HAP-1 (cell line): Measurements from ENCODE around the gene KLHL11.
"Not testable (repeated sequence)": the region's sequence is repeated elsewhere in the genome, so short reads cannot be mapped to it uniquely, and the experiment has no call there.

Source experiments
- DNase-seq, 2 experiments: peaks; one replicate each; pipeline ENCODE4 v3.0.0-alpha.2; 2016 to 2020; ENCODE audit warnings: low spot score in 2 of 2
- H3K27me3 ChIP-seq: fragments of 250-450 bp; sonication (Bioruptor Pico); 2 replicates; pipeline ENCODE4 v1.5.1; 2020; ENCODE audit warnings: low read depth, mild to moderate bottlenecking, moderate library complexity
- H3K36me3 ChIP-seq: fragments of 250-450 bp; sonication (Bioruptor Pico); replicated peaks from 2 replicates; pipeline ENCODE4 v1.5.1; 2020; ENCODE audit warnings: mild to moderate bottlenecking
- H3K4me1 ChIP-seq: fragments of 250-450 bp; sonication (Bioruptor Pico); 2 replicates; pipeline ENCODE4 v1.5.1; 2020; ENCODE audit warnings: mild to moderate bottlenecking
- H3K4me3 ChIP-seq: fragments of 250-450 bp; sonication (Bioruptor Pico); 2 replicates; pipeline ENCODE4 v1.5.1; 2020; ENCODE audit warnings: mild to moderate bottlenecking, moderate library complexity
- H3K9me3 ChIP-seq: fragments of 250-450 bp; sonication (Bioruptor Pico); 2 replicates; pipeline ENCODE4 v1.5.1; 2020; ENCODE audit warnings: mild to moderate bottlenecking, moderate library complexity
- in situ Hi-C: fragments of 300-500 bp; cut with MboI; formaldehyde crosslinking; loops from 3 replicates; pipeline ENCODE4 v1.14.3; 2020; ENCODE audit warnings: low sequenced_read_pairs, inconsistent platforms, mixed read lengths

Gene KLHL11

GRCh38 chr17:41896726-41897125, 31.5 kb upstream of the KLHL11 start:
- no peak overlapping the region for H3K4me3 ChIP-seq
- H3K27me3 ChIP-seq = no peaks in the 10 kb centered on the region
- in situ Hi-C loops = loop anchor here (25.0 kb wide), 1 partner anchor 1509 kb away; no protein-coding TSS in a partner anchor
- no peak for DNase-seq
- no peaks in the 10 kb centered on the region for H3K9me3 ChIP-seq
- peaks cover 87% of the 10 kb centered on the region for H3K36me3 ChIP-seq
- H3K4me1 ChIP-seq = no peaks in the 10 kb centered on the region

GRCh38 chr17:41895617-41896016, 30.4 kb upstream of the KLHL11 start:
- Histone ChIP-seq H3K36me3 (peaks cover 87% of the 10 kb centered on the region), H3K4me3 (no peak overlapping the region), H3K4me1 (no peaks in the 10 kb centered on the region), H3K27me3 (no peaks in the 10 kb centered on the region), H3K9me3 (no peaks in the 10 kb centered on the region)
- no peak for DNase-seq
- in situ Hi-C loops = loop anchor here (25.0 kb wide), 1 partner anchor 1508 kb away; no protein-coding TSS in a partner anchor

DNA sequence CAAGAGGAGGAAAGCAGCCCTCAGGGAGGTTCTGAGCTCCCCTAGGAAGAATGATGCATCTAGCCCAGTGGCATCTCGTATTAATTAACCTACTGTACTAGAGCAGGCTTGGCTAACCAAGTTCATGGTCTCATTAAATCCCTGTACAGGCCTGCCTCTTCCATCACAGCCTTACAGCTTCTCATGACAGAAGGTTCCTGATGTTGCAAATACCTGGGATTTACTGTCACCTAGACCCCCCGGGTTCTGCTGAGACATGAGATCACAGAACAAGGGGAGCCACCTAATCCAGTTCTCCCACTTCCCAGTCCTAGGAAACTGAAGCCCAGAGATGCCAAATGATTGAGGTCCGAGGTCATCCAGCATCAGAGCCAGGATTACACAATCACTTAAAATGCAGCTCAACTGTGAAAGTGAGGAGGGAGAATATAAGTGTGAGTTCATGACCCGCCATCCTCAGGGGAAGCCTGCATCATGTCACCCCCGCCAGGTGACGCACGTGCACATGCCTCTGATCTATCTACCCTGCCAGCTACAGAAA, 29.6 kb upstream of the KLHL11 start:
- Histone ChIP-seq H3K27me3 (no peaks in the 10 kb centered on the region), H3K36me3 (peaks cover 87% of the 10 kb centered on the region), H3K4me1 (no peaks in the 10 kb centered on the region), H3K9me3 (no peaks in the 10 kb centered on the region), H3K4me3 (no peak overlapping the region)
- in situ Hi-C loops = loop anchor here (25.0 kb wide), 1 partner anchor 1508 kb away; no protein-coding TSS in a partner anchor
- no peak for DNase-seq

DNA sequence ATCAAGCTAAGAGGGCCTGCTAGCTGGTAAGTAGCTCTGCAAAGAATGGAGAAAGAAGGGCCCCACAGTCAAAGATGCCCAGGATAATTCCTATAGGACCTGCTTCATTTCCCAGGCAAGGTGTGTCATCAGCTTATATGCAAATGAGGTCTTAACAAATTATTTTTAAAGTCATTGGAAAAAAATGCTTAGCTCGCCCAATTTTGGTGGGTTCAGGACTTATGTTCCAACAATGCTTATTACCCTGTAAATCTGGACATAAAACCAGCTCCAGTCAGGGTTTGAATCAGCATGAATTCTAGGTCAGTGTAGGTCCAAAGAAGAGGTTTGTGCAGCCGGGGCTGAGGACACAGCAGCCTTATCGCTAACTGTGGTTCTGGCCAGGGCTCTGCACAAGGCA, 28.2 kb upstream of the KLHL11 start:
- DNase-seq = no peak
- peaks cover 88% of the 10 kb centered on the region for H3K36me3 ChIP-seq

GRCh38 chr17:41892021-41892376, 26.8 kb upstream of the KLHL11 start:
- peaks cover 87% of the 10 kb centered on the region for H3K36me3 ChIP-seq

More for the DNA sequence above, 28.2 kb upstream of the KLHL11 start:
- in situ Hi-C loops = loop anchor here (25.0 kb wide), 1 partner anchor 1506 kb away; no protein-coding TSS in a partner anchor
- H3K4me3 ChIP-seq = no peak overlapping the region
- no peaks in the 10 kb centered on the region for H3K27me3 ChIP-seq
- no peaks in the 10 kb centered on the region for H3K4me1 ChIP-seq
- H3K9me3 ChIP-seq = no peaks in the 10 kb centered on the region

DNA sequence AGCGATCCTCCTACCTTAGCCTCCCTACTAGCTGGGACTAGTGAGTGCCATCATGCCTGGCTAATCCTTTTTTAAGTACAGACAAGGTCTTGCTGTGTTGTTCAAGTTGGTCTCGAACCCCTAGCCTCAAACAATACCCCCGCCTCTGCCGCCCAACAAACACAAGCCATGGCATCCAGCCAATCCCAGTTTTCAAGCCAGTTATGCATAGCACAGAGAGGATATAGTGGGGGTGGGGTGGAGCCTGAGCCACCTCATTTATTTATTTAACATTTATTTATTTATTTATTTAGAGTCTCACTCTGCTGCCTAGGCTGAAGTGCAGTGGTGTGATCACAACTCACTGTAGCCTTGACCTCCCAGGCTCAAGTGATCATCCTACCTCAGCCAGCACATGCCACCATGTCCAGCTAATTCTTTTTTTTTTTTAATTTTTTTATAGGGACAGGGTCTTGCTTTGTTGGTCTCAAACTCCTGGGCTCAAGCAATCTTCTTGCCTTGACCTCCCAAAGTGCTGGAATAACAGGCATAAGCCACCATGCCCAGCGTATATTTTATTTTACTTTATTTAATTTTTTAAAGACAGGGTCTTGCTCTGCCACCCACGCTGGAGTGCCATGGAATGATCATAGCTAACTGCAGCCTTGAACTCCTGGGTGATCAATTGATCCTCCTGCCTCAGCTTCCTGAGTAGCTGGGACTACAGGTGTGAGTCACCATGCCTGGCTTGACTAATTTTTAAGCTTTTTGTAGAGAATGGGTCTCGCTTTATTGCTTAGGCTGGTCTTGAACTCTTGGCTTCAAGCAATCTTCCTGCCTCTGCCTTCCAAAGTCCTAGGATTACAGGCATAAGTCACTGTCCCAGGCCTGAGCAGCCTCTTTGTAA, 26.2 kb upstream of the KLHL11 start:
- Histone ChIP-seq H3K9me3 (no peaks in the 10 kb centered on the region), H3K36me3 (peaks cover 85% of the 10 kb centered on the region), H3K27me3 (no peaks in the 10 kb centered on the region), H3K4me3 (no peak overlapping the region), H3K4me1 (no peaks in the 10 kb centered on the region)
- DNase-seq = no peak
- in situ Hi-C loops = loop anchor here (25.0 kb wide), 1 partner anchor 1504 kb away; no protein-coding TSS in a partner anchor

More at GRCh38 chr17:41892021-41892376, 26.8 kb upstream of the KLHL11 start:
- Histone ChIP-seq H3K4me1 (no peaks in the 10 kb centered on the region), H3K4me3 (no peak overlapping the region), H3K9me3 (no peaks in the 10 kb centered on the region), H3K27me3 (no peaks in the 10 kb centered on the region)
- in situ Hi-C loops = loop anchor here (25.0 kb wide), 1 partner anchor 1505 kb away; no protein-coding TSS in a partner anchor
- DNase-seq = no peak

- peaks cover 93% of the 10 kb centered on the region for H3K36me3 ChIP-seq
- H3K27me3 ChIP-seq = no peaks in the 10 kb centered on the region
- no peak for DNase-seq
- no peaks in the 10 kb centered on the region for H3K4me1 ChIP-seq
- H3K4me3 ChIP-seq = no peak overlapping the region
- H3K9me3 ChIP-seq = no peaks in the 10 kb centered on the region
- in situ Hi-C loops = loop anchor here (25.0 kb wide), 1 partner anchor 1501 kb away; no protein-coding TSS in a partner anchor
Measured at GRCh38 chr17:41888332-41888965, 23.2 kb upstream of the KLHL11 start.

DNA sequence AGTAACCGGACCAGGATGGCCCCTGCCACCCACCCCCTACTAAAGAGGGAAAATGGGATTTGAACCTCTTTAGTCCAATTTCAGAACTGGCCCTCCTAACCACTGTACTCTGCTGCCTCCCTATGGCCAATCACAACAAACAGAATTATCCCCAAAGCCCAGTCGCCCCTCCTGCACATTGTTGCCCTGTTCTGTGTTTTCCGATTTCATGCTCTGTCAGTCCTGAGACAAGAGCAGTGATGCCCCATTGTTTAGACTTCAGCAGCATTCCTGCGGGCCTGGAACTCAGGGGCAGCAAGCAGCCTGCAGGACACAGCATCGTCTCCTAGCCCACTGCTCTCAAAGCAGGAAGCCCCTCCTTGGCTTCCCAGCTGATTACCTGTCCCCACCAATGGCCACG, 20.5 kb upstream of the KLHL11 start:
- peaks cover 83% of the 10 kb centered on the region for H3K36me3 ChIP-seq

DNA sequence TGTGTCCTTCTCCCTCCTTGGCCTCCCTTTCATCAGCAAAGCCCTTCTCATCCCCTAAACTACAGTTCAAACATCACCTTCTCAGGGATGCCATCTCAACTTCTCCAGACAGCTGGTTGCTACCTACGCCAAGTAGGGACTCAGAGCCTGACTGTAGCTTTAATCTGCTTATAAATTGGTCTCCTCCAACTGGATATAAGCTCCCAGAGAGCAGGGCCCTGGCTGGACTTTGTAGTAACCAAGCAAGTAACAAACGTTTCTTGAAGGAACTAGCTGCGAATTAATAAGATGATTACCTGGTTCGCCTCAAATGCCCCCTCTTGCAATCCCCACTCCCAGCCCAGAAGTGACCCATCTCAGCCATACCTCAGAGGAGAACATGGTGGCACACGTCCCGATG, 17.5 kb upstream of the KLHL11 start:
- no peak for DNase-seq
- no peak overlapping the region for H3K4me3 ChIP-seq
- H3K36me3 ChIP-seq = peaks cover 78% of the 10 kb centered on the region
- H3K4me1 ChIP-seq = no peaks in the 10 kb centered on the region
- in situ Hi-C loops = loop anchor here (25.0 kb wide), 1 partner anchor 1495 kb away; no protein-coding TSS in a partner anchor
- H3K27me3 ChIP-seq = no peaks in the 10 kb centered on the region
- H3K9me3 ChIP-seq = peaks cover 2% of the 10 kb centered on the region; the same call in 1 of the 2 replicates

More for the DNA sequence above, 20.5 kb upstream of the KLHL11 start:
- in situ Hi-C loops = loop anchor here (25.0 kb wide), 1 partner anchor 1498 kb away; no protein-coding TSS in a partner anchor
- no peaks in the 10 kb centered on the region for H3K9me3 ChIP-seq
- peak in 1 of 2 experiments; percentile 22 for DNase-seq
- H3K4me3 ChIP-seq = no peak overlapping the region
- H3K4me1 ChIP-seq = no peaks in the 10 kb centered on the region
- no peaks in the 10 kb centered on the region for H3K27me3 ChIP-seq

- Histone ChIP-seq H3K9me3 (peaks cover 2% of the 10 kb centered on the region; the same call in 1 of the 2 replicates), H3K36me3 (peaks cover 68% of the 10 kb centered on the region), H3K4me1 (no peaks in the 10 kb centered on the region), H3K27me3 (no peaks in the 10 kb centered on the region), H3K4me3 (no peak overlapping the region)
- no peak for DNase-seq
- in situ Hi-C loops = loop anchor here (25.0 kb wide), 1 partner anchor 1493 kb away; no protein-coding TSS in a partner anchor
Measured at GRCh38 chr17:41880130-41880529, 14.9 kb upstream of the KLHL11 start.

DNA sequence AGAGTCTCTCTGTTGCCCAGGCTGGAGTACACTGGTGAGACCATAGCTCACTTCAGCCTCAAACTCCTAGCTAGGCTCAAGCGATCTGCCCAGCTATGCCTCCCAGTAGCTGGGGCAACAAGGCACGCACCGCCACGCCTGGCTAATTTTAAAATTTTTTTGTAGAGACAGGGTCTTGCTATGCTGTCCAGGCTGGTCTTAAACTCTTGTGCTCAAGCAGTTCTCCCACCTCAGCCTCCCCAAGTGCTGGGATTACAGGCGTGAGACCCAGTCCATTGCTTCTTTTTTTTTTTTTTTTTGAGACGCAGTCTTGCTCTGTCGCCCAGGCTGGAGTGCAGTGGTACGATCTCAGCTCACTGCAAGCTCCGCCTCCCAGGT, 9.1 kb upstream of the KLHL11 start:
- H3K4me1 ChIP-seq, in situ Hi-C loops, H3K27me3 ChIP-seq, H3K4me3 ChIP-seq, H3K9me3 ChIP-seq, DNase-seq: not testable (repeated sequence)
- H3K36me3 ChIP-seq = peaks cover 79% of the 10 kb centered on the region

DNA sequence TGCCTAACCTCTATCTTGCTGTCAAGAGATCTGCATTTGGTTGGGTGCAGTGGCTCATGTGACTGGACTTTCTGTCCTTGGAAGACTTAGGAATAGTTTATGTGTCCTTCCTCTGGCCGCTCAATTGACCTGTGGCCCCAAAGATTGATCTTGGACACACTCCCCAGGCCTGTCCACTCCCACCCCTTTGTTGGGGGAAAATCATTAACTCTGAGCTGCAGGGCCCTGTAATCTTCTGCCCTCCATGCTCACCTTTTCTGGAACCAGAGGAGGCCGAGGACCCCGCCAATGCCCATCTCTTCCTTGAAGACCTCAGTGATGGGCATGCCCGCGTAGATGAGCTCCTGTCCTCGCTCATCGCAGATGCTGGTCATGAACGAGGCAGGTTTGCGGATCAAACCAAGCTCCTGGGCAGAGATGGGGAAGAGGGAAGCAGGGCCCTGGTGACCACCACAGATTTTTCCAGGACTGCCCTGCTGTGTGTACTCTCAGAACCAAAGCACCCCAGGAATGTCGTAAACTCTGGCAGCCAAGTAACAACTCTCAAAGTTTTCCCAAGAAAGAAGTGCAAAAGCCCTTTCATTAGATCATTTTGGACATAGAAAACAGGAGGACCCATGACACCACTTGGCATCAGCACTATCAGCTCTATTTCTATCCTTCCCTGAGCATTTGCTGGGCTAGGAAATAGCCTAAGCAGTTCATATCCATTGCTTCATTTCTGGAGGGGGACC, 8.5 kb upstream of the KLHL11 start:
- Histone ChIP-seq H3K9me3 (peaks cover 2% of the 10 kb centered on the region; the same call in 1 of the 2 replicates), H3K27me3 (no peaks in the 10 kb centered on the region), H3K4me3 (no peak overlapping the region), H3K4me1 (no peaks in the 10 kb centered on the region), H3K36me3 (peaks cover 78% of the 10 kb centered on the region)
- in situ Hi-C loops = no loop called here
- DNase-seq = no peak

GRCh38 chr17:41871789-41872188, 6.6 kb upstream of the KLHL11 start:
- H3K36me3 ChIP-seq = peaks cover 72% of the 10 kb centered on the region
- no peak overlapping the region for H3K4me3 ChIP-seq
- no peaks in the 10 kb centered on the region for H3K9me3 ChIP-seq
- H3K4me1 ChIP-seq = no peaks in the 10 kb centered on the region
- in situ Hi-C loops = no loop called here
- no peak for DNase-seq
- no peaks in the 10 kb centered on the region for H3K27me3 ChIP-seq
